ENCODE data around the gene EPHA1.

The EPHA1 gene

DNA sequence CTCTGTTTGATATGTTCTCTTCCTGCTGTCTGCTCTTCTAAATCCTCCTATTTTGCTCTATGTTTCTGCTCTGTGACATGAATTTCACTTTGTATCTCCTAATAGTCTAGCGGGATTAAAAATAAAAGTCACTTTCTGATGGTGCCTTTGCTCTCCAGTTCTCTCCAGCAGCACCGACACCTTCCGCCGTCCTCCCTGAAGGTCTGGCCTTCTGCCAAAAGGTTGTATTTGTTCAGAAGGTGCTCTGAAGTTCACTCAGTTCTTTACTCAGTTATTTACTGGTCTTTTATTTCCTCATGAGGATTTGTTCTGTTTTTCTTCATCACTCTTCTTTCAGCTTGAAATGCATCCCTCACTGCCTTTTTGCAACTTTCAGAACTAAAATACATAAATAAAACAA is 11.2 kb upstream of the EPHA1 start:
- TF ChIP-seq CREB1 (IDR thresholded peaks at IDR 0.05; ENCODE audit: low read depth) (no peak), RAD21 (IDR thresholded peaks at IDR 0.05; ENCODE audit: low read depth) (no peak), TEAD4 (IDR thresholded peaks at IDR 0.05) (no peak)
- TF ChIP-seq, protein P1, sequence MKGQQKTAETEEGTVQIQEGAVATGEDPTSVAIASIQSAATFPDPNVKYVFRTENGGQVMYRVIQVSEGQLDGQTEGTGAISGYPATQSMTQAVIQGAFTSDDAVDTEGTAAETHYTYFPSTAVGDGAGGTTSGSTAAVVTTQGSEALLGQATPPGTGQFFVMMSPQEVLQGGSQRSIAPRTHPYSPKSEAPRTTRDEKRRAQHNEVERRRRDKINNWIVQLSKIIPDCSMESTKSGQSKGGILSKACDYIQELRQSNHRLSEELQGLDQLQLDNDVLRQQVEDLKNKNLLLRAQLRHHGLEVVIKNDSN (IDR thresholded peaks at IDR 0.05), result no peak

GRCh38 chr7:143418681-143419458 is 10.2 kb upstream of the EPHA1 start:
- TF ChIP-seq TAF1 (IDR thresholded peaks at IDR 0.05; ENCODE audit: low read depth) (no peak), TEAD4 (IDR thresholded peaks at IDR 0.05) (no peak), TCF12 (IDR thresholded peaks at IDR 0.05; ENCODE audit: low read depth) (no peak), EP300 (IDR thresholded peaks at IDR 0.05; ENCODE audit: borderline replicate concordance) (no peak), EGR1 (IDR thresholded peaks at IDR 0.05) (no peak), RAD21 (IDR thresholded peaks at IDR 0.05; ENCODE audit: low read depth) (no peak), CREB1 (IDR thresholded peaks at IDR 0.05; ENCODE audit: low read depth) (no peak), NFIC (IDR thresholded peaks at IDR 0.05) (no peak), CEBPB (IDR thresholded peaks at IDR 0.05) (no peak), YY1 (IDR thresholded peaks at IDR 0.05; ENCODE audit: low read depth) (no peak), ZBTB7A (IDR thresholded peaks at IDR 0.05; ENCODE audit: low read depth) (no peak)
- TF ChIP-seq, protein P2, sequence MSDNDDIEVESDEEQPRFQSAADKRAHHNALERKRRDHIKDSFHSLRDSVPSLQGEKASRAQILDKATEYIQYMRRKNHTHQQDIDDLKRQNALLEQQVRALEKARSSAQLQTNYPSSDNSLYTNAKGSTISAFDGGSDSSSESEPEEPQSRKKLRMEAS (IDR thresholded peaks at IDR 0.05), result no peak

- TF ChIP-seq, protein P3, sequence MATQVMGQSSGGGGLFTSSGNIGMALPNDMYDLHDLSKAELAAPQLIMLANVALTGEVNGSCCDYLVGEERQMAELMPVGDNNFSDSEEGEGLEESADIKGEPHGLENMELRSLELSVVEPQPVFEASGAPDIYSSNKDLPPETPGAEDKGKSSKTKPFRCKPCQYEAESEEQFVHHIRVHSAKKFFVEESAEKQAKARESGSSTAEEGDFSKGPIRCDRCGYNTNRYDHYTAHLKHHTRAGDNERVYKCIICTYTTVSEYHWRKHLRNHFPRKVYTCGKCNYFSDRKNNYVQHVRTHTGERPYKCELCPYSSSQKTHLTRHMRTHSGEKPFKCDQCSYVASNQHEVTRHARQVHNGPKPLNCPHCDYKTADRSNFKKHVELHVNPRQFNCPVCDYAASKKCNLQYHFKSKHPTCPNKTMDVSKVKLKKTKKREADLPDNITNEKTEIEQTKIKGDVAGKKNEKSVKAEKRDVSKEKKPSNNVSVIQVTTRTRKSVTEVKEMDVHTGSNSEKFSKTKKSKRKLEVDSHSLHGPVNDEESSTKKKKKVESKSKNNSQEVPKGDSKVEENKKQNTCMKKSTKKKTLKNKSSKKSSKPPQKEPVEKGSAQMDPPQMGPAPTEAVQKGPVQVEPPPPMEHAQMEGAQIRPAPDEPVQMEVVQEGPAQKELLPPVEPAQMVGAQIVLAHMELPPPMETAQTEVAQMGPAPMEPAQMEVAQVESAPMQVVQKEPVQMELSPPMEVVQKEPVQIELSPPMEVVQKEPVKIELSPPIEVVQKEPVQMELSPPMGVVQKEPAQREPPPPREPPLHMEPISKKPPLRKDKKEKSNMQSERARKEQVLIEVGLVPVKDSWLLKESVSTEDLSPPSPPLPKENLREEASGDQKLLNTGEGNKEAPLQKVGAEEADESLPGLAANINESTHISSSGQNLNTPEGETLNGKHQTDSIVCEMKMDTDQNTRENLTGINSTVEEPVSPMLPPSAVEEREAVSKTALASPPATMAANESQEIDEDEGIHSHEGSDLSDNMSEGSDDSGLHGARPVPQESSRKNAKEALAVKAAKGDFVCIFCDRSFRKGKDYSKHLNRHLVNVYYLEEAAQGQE (IDR thresholded peaks at IDR 0.05; ENCODE audit: low read depth), result no peak
- TF ChIP-seq NFIC (IDR thresholded peaks at IDR 0.05), result no peak
- TF ChIP-seq RAD21 (IDR thresholded peaks at IDR 0.05; ENCODE audit: low read depth), result no peak
- TF ChIP-seq CREB1 (IDR thresholded peaks at IDR 0.05; ENCODE audit: low read depth), result no peak
Observed at GRCh38 chr7:143417734-143418383, 9.2 kb upstream of the EPHA1 start.

- TF ChIP-seq, protein P1 (IDR thresholded peaks at IDR 0.05), result no peak
- TF ChIP-seq RAD21 (IDR thresholded peaks at IDR 0.05; ENCODE audit: low read depth), result peak; percentile 77
Observed at GRCh38 chr7:143416565-143417149, 8.0 kb upstream of the EPHA1 start.

GRCh38 chr7:143415742-143416397 is 7.2 kb upstream of the EPHA1 start:
- TF ChIP-seq CEBPB (IDR thresholded peaks at IDR 0.05), result no peak
- TF ChIP-seq, protein P3 (IDR thresholded peaks at IDR 0.05; ENCODE audit: low read depth), result no peak
- no peak for TF ChIP-seq YY1 (IDR thresholded peaks at IDR 0.05; ENCODE audit: low read depth)
- TF ChIP-seq, protein P2 (IDR thresholded peaks at IDR 0.05), result no peak
- no peak for TF ChIP-seq ZBTB7A (IDR thresholded peaks at IDR 0.05; ENCODE audit: low read depth)
- no peak for TF ChIP-seq FOXM1 (IDR thresholded peaks at IDR 0.05; ENCODE audit: borderline replicate concordance, low read depth)
- TF ChIP-seq CREB1 (IDR thresholded peaks at IDR 0.05; ENCODE audit: low read depth), result no peak
- TF ChIP-seq RAD21 (IDR thresholded peaks at IDR 0.05; ENCODE audit: low read depth), result no peak
- no peak for TF ChIP-seq EGR1 (IDR thresholded peaks at IDR 0.05)

GRCh38 chr7:143413123-143413522 is 4.5 kb upstream of the EPHA1 start:
- TF ChIP-seq ZBTB7A (IDR thresholded peaks at IDR 0.05; ENCODE audit: low read depth) (no peak), YY1 (IDR thresholded peaks at IDR 0.05; ENCODE audit: low read depth) (no peak), TEAD4 (IDR thresholded peaks at IDR 0.05) (no peak), EGR1 (IDR thresholded peaks at IDR 0.05) (no peak), TAF1 (IDR thresholded peaks at IDR 0.05; ENCODE audit: low read depth) (no peak), TCF12 (IDR thresholded peaks at IDR 0.05; ENCODE audit: low read depth) (no peak), EP300 (IDR thresholded peaks at IDR 0.05; ENCODE audit: borderline replicate concordance) (no peak), CEBPB (IDR thresholded peaks at IDR 0.05) (no peak), RAD21 (IDR thresholded peaks at IDR 0.05; ENCODE audit: low read depth) (no peak), NFIC (IDR thresholded peaks at IDR 0.05) (no peak), FOXM1 (IDR thresholded peaks at IDR 0.05; ENCODE audit: borderline replicate concordance, low read depth) (no peak), CREB1 (IDR thresholded peaks at IDR 0.05; ENCODE audit: low read depth) (no peak)
- TF ChIP-seq, protein P3 (IDR thresholded peaks at IDR 0.05; ENCODE audit: low read depth), result no peak
- TF ChIP-seq, protein P2 (IDR thresholded peaks at IDR 0.05), result no peak
- TF ChIP-seq, protein P1 (IDR thresholded peaks at IDR 0.05), result no peak

All from Ishikawa (cell line).